SK-N-MC (cell line): ENCODE data around the gene TRIM33.

ENCODE experiments used
- EZH2 ChIP-seq: fragments of 200-600 bp; sonication (generic); IDR thresholded peaks from one replicate; pipeline ENCODE4 v1.6.1; 2017; ENCODE audit warnings: antibody characterized with exemption
- FOXP2 ChIP-seq: optimal IDR thresholded peaks from 2 replicates; pipeline ENCODE3; 2011; ENCODE audit warnings: mild to moderate bottlenecking, moderate library complexity; ENCODE audit not compliant: insufficient read depth; ENCODE audit errors: extremely low read length, control extremely low read depth
- POLR2AphosphoS5 ChIP-seq: IDR thresholded peaks from 2 replicates; pipeline ENCODE4 v1.6.1; 2012; ENCODE audit warnings: mild to moderate bottlenecking, low read depth, low read length, borderline replicate concordance

GRCh38 chr1:114462963-114463362 lies 48.0 kb downstream of the TRIM33 start:
- TF ChIP-seq EZH2 (no peak), POLR2AphosphoS5 (no peak), FOXP2 (no peak)
